IPS-18a (cell line): Measurements from ENCODE around the gene HBG2.

Experiments
- H3K27ac ChIP-seq: one replicate; pipeline ENCODE4 v1.5.1; 2013; ENCODE audit warnings: low read length
- H3K27me3 ChIP-seq: one replicate; pipeline ENCODE4 v1.6.1; 2013; ENCODE audit warnings: mild to moderate bottlenecking, low read length; ENCODE audit not compliant: control insufficient read depth, insufficient read depth
- H3K36me3 ChIP-seq: one replicate; pipeline ENCODE4 v1.6.1; 2013; ENCODE audit warnings: low read depth, low read length; ENCODE audit not compliant: control insufficient read depth
- H3K4me1 ChIP-seq: one replicate; pipeline ENCODE4 v1.6.1; 2013; ENCODE audit warnings: low read depth, low read length; ENCODE audit not compliant: control insufficient read depth
- H3K4me3 ChIP-seq: one replicate; pipeline ENCODE4 v1.5.1; 2013; ENCODE audit warnings: low read length
- H3K9ac ChIP-seq: one replicate; pipeline ENCODE4 v1.6.1; 2013; ENCODE audit warnings: mild to moderate bottlenecking, low read length, moderate library complexity
- H3K9me3 ChIP-seq: one replicate; pipeline ENCODE4 v1.6.1; 2013; ENCODE audit warnings: low read depth, low read length; ENCODE audit not compliant: control insufficient read depth

The HBG2 gene

GRCh38 chr11:5280582-5281102 lies 26.1 kb upstream of the HBG2 start:
- no peaks in the 10 kb centered on the region for H3K27me3 ChIP-seq
- H3K4me3 ChIP-seq, result no peak overlapping the region
- H3K9ac ChIP-seq, result no peak overlapping the region
- no peaks in the 10 kb centered on the region for H3K4me1 ChIP-seq
- H3K9me3 ChIP-seq, result no peaks in the 10 kb centered on the region
- H3K27ac ChIP-seq, result no peak overlapping the region
- no peaks in the 10 kb centered on the region for H3K36me3 ChIP-seq

GRCh38 chr11:5279471-5280090 lies 25.0 kb upstream of the HBG2 start:
- H3K9me3 ChIP-seq, result no peaks in the 10 kb centered on the region
- H3K4me1 ChIP-seq, result peaks cover 2% of the 10 kb centered on the region
- no peak overlapping the region for H3K27ac ChIP-seq
- H3K9ac ChIP-seq, result no peak overlapping the region
- H3K27me3 ChIP-seq, result no peaks in the 10 kb centered on the region
- H3K4me3 ChIP-seq, result no peak overlapping the region
- no peaks in the 10 kb centered on the region for H3K36me3 ChIP-seq

- no peak overlapping the region for H3K27ac ChIP-seq
- peaks cover 5% of the 10 kb centered on the region for H3K4me1 ChIP-seq
- H3K27me3 ChIP-seq, result no peaks in the 10 kb centered on the region
- H3K36me3 ChIP-seq, result no peaks in the 10 kb centered on the region
- H3K9me3 ChIP-seq, result no peaks in the 10 kb centered on the region
- H3K9ac ChIP-seq, result no peak overlapping the region
- no peak overlapping the region for H3K4me3 ChIP-seq
Measured at GRCh38 chr11:5277807-5278382, 23.3 kb upstream of the HBG2 start.

GRCh38 chr11:5276697-5277096 lies 22.1 kb upstream of the HBG2 start:
- Histone ChIP-seq H3K4me3 (no peak overlapping the region), H3K4me1 (peaks cover 5% of the 10 kb centered on the region), H3K9ac (no peak overlapping the region), H3K9me3 (no peaks in the 10 kb centered on the region), H3K27me3 (no peaks in the 10 kb centered on the region), H3K36me3 (no peaks in the 10 kb centered on the region), H3K27ac (no peak overlapping the region)

GRCh38 chr11:5275369-5276110 lies 21.0 kb upstream of the HBG2 start:
- Histone ChIP-seq H3K27me3 (no peaks in the 10 kb centered on the region), H3K4me3 (no peak overlapping the region), H3K27ac (no peak overlapping the region), H3K9me3 (no peaks in the 10 kb centered on the region), H3K4me1 (peaks cover 5% of the 10 kb centered on the region), H3K9ac (no peak overlapping the region), H3K36me3 (no peaks in the 10 kb centered on the region)

- Histone ChIP-seq H3K9ac (no peak overlapping the region), H3K27me3 (no peaks in the 10 kb centered on the region), H3K27ac (no peak overlapping the region), H3K4me3 (no peak overlapping the region), H3K4me1 (peaks cover 5% of the 10 kb centered on the region), H3K36me3 (no peaks in the 10 kb centered on the region), H3K9me3 (no peaks in the 10 kb centered on the region)
Measured at GRCh38 chr11:5274395-5274794, 19.8 kb upstream of the HBG2 start.

- H3K4me1 ChIP-seq, result peaks cover 5% of the 10 kb centered on the region
- H3K9me3 ChIP-seq, result no peaks in the 10 kb centered on the region
- H3K27me3 ChIP-seq, result no peaks in the 10 kb centered on the region
- H3K9ac ChIP-seq, result no peak overlapping the region
- H3K36me3 ChIP-seq, result no peaks in the 10 kb centered on the region
- H3K27ac ChIP-seq, result no peak overlapping the region
- no peak overlapping the region for H3K4me3 ChIP-seq
Measured at GRCh38 chr11:5272395-5273017, 17.9 kb upstream of the HBG2 start.

GRCh38 chr11:5269715-5270147 lies 15.2 kb upstream of the HBG2 start, which contains the start of gene HBE1:
TSS of gene HBE1 (minus strand) at chr11:5269945. CDS start at chr11:5269890, 55 bp downstream.
- Histone ChIP-seq H3K36me3 (no peaks in the 10 kb centered on the region), H3K9me3 (no peaks in the 10 kb centered on the region), H3K4me1 (peaks cover 4% of the 10 kb centered on the region), H3K27ac (no peak within 1 kb of the TSS), H3K27me3 (no peaks in the 10 kb centered on the region), H3K9ac (no peak within 1 kb of the TSS), H3K4me3 (no peak within 1 kb of the TSS)

- no peaks in the 10 kb centered on the region for H3K27me3 ChIP-seq
- no peak overlapping the region for H3K9ac ChIP-seq
- no peak overlapping the region for H3K27ac ChIP-seq
- H3K4me1 ChIP-seq, result no peaks in the 10 kb centered on the region
- H3K4me3 ChIP-seq, result no peak overlapping the region
- H3K9me3 ChIP-seq, result no peaks in the 10 kb centered on the region
- no peaks in the 10 kb centered on the region for H3K36me3 ChIP-seq
Measured at GRCh38 chr11:5267033-5267563, 12.5 kb upstream of the HBG2 start.

GRCh38 chr11:5266609-5267008 lies 12.0 kb upstream of the HBG2 start:
- H3K9me3 ChIP-seq, result no peaks in the 10 kb centered on the region
- H3K4me1 ChIP-seq, result no peaks in the 10 kb centered on the region
- H3K4me3 ChIP-seq, result no peak overlapping the region
- H3K27me3 ChIP-seq, result no peaks in the 10 kb centered on the region
- no peaks in the 10 kb centered on the region for H3K36me3 ChIP-seq
- no peak overlapping the region for H3K9ac ChIP-seq
- no peak overlapping the region for H3K27ac ChIP-seq

GRCh38 chr11:5265832-5266231 lies 11.3 kb upstream of the HBG2 start:
- Histone ChIP-seq H3K27ac (no peak overlapping the region), H3K9ac (no peak overlapping the region), H3K4me3 (no peak overlapping the region), H3K27me3 (no peaks in the 10 kb centered on the region), H3K4me1 (no peaks in the 10 kb centered on the region), H3K36me3 (no peaks in the 10 kb centered on the region), H3K9me3 (no peaks in the 10 kb centered on the region)
